Esophagus squamous epithelium (tissue), 4 donors: Measurements from ENCODE around the gene MSH6.

Experiments used
- POLR2A ChIP-seq, 4 donors: fragments of 450-650 bp; IDR thresholded peaks; one replicate each; pipeline ENCODE4 v1.6.1; 2017; ENCODE audit warnings: antibody characterized with exemption in 4 of 4, mild to moderate bottlenecking in 4 of 4, moderate library complexity in 3 of 4
- TF ChIP-seq, protein P1 (sequence below), 6 experiments: fragments of 450-650 bp in 4 of 6; fragments of 200-600 bp in 2 of 6; sonication (generic) in 2 of 6; IDR thresholded peaks; one replicate each; pipeline ENCODE4 v1.5.1; 2016 to 2019; ENCODE audit warnings: antibody characterized with exemption in 6 of 6, mild to moderate bottlenecking in 4 of 6, moderate library complexity in 4 of 6

DNA sequence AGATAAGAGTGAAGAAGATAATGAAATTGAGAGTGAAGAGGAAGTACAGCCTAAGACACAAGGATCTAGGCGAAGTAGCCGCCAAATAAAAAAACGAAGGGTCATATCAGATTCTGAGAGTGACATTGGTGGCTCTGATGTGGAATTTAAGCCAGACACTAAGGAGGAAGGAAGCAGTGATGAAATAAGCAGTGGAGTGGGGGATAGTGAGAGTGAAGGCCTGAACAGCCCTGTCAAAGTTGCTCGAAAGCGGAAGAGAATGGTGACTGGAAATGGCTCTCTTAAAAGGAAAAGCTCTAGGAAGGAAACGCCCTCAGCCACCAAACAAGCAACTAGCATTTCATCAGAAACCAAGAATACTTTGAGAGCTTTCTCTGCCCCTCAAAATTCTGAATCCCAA, 15.7 kb downstream of the MSH6 start:
- TF ChIP-seq, protein P1, sequence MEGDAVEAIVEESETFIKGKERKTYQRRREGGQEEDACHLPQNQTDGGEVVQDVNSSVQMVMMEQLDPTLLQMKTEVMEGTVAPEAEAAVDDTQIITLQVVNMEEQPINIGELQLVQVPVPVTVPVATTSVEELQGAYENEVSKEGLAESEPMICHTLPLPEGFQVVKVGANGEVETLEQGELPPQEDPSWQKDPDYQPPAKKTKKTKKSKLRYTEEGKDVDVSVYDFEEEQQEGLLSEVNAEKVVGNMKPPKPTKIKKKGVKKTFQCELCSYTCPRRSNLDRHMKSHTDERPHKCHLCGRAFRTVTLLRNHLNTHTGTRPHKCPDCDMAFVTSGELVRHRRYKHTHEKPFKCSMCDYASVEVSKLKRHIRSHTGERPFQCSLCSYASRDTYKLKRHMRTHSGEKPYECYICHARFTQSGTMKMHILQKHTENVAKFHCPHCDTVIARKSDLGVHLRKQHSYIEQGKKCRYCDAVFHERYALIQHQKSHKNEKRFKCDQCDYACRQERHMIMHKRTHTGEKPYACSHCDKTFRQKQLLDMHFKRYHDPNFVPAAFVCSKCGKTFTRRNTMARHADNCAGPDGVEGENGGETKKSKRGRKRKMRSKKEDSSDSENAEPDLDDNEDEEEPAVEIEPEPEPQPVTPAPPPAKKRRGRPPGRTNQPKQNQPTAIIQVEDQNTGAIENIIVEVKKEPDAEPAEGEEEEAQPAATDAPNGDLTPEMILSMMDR (IDR thresholded peaks at IDR 0.05): no peak
- TF ChIP-seq POLR2A (IDR thresholded peaks at IDR 0.05): no peak
